Activated CD4-positive, alpha-beta T cell treated with anti-CD3 and anti-CD28 coated beads, Interleukin-2, amount 50 U/mL, for 16 hours (primary cell): Measurements from ENCODE around the gene ATP2B2.
"Not testable (repeated sequence)": the region's sequence is repeated elsewhere in the genome, so short reads cannot be mapped to it uniquely, and the experiment has no call there.

Experiments
- DNase-seq: peaks from one replicate; pipeline ENCODE4 v3.0.0-alpha.2; 2020

Gene ATP2B2

GRCh38 chr3:10396931-10397330 lies 108.5 kb downstream of the ATP2B2 start:
- no peak for DNase-seq

GRCh38 chr3:10396083-10396482 lies 109.3 kb downstream of the ATP2B2 start:
- no peak for DNase-seq

- peak; percentile 14 for DNase-seq
These were observed 109.7 kb downstream of the ATP2B2 start for GRCh38 chr3:10395671-10396070.

- DNase-seq = no peak
These were observed 110.2 kb downstream of the ATP2B2 start for GRCh38 chr3:10395196-10395595.

- no peak for DNase-seq
These were observed 110.8 kb downstream of the ATP2B2 start for GRCh38 chr3:10394491-10395025.

- no peak for DNase-seq
These were observed 111.9 kb downstream of the ATP2B2 start for GRCh38 chr3:10393514-10393913.

- DNase-seq = no peak
These were observed 112.4 kb downstream of the ATP2B2 start for GRCh38 chr3:10392906-10393461.

- DNase-seq = no peak
These were observed 113.1 kb downstream of the ATP2B2 start for GRCh38 chr3:10392244-10392643.

GRCh38 chr3:10391391-10391790 lies 114.0 kb downstream of the ATP2B2 start:
- DNase-seq = no peak

- no peak for DNase-seq
These were observed 114.6 kb downstream of the ATP2B2 start for GRCh38 chr3:10390641-10391373.

- DNase-seq = no peak
These were observed 115.4 kb downstream of the ATP2B2 start for GRCh38 chr3:10389995-10390394.

GRCh38 chr3:10389339-10389738 lies 116.0 kb downstream of the ATP2B2 start:
- DNase-seq = no peak

- DNase-seq = no peak
These were observed 117.3 kb downstream of the ATP2B2 start for GRCh38 chr3:10387881-10388609.

- no peak for DNase-seq
These were observed 119.3 kb downstream of the ATP2B2 start for GRCh38 chr3:10386121-10386520.

GRCh38 chr3:10384541-10385360 lies 120.6 kb downstream of the ATP2B2 start:
- DNase-seq = no peak

GRCh38 chr3:10383850-10384248 lies 121.5 kb downstream of the ATP2B2 start:
- DNase-seq = no peak

GRCh38 chr3:10382892-10383849 lies 122.2 kb downstream of the ATP2B2 start:
- no peak for DNase-seq

GRCh38 chr3:10382445-10382844 lies 122.9 kb downstream of the ATP2B2 start:
- DNase-seq = not testable (repeated sequence)

GRCh38 chr3:10381336-10381735 lies 124.0 kb downstream of the ATP2B2 start:
- DNase-seq = no peak

- no peak for DNase-seq
These were observed 124.5 kb downstream of the ATP2B2 start for GRCh38 chr3:10380906-10381305.

- no peak for DNase-seq
These were observed 125.4 kb downstream of the ATP2B2 start for GRCh38 chr3:10379961-10380360.

GRCh38 chr3:10379161-10379560 lies 126.2 kb downstream of the ATP2B2 start:
- DNase-seq = no peak
